AG20443 (cell line): Measurements from ENCODE around the gene TACSTD2.
"Not testable (repeated sequence)": the region's sequence is repeated elsewhere in the genome, so short reads cannot be mapped to it uniquely, and the experiment has no call there.

Experiments
- DNase-seq: peaks from one replicate; pipeline ENCODE4 v3.0.0; 2012; ENCODE audit warnings: low spot score, mixed read lengths

Gene TACSTD2

GRCh38 chr1:58587667-58588066, 10.6 kb upstream of the TACSTD2 start:
- no peak for DNase-seq

- DNase-seq = no peak
Measured at GRCh38 chr1:58586271-58586670, 9.2 kb upstream of the TACSTD2 start.

- DNase-seq = no peak
Measured at GRCh38 chr1:58585581-58586151, 8.6 kb upstream of the TACSTD2 start.

- no peak for DNase-seq
Measured at GRCh38 chr1:58585166-58585565, 8.1 kb upstream of the TACSTD2 start.

- peak; percentile 93 for DNase-seq
Measured at GRCh38 chr1:58584082-58584895, 7.2 kb upstream of the TACSTD2 start.

- no peak for DNase-seq
Measured at GRCh38 chr1:58583496-58583895, 6.4 kb upstream of the TACSTD2 start.

- not testable (repeated sequence) for DNase-seq
Measured at GRCh38 chr1:58582143-58582542, 5.1 kb upstream of the TACSTD2 start.

GRCh38 chr1:58581641-58582040, 4.6 kb upstream of the TACSTD2 start:
- no peak for DNase-seq

- DNase-seq = no peak
Measured at GRCh38 chr1:58580186-58580585, 3.1 kb upstream of the TACSTD2 start.

GRCh38 chr1:58577654-58578030, 590 bp upstream of the TACSTD2 start:
- DNase-seq = no peak

- no peak for DNase-seq
Measured at GRCh38 chr1:58576325-58576726, 726 bp downstream of the TACSTD2 start.

GRCh38 chr1:58575551-58576324, 1.3 kb downstream of the TACSTD2 start:
- no peak for DNase-seq

GRCh38 chr1:58574816-58575215, 2.2 kb downstream of the TACSTD2 start:
- DNase-seq = no peak

- DNase-seq = no peak
Measured at GRCh38 chr1:58573705-58574591, 3.1 kb downstream of the TACSTD2 start.

- DNase-seq = no peak
Measured at GRCh38 chr1:58573138-58573537, 3.9 kb downstream of the TACSTD2 start.

GRCh38 chr1:58572690-58573089, 4.4 kb downstream of the TACSTD2 start:
- DNase-seq = no peak

- DNase-seq = no peak
Measured at GRCh38 chr1:58571616-58572015, 5.4 kb downstream of the TACSTD2 start.

- no peak for DNase-seq
Measured at GRCh38 chr1:58570817-58571216, 6.2 kb downstream of the TACSTD2 start.

GRCh38 chr1:58570094-58570493, 7.0 kb downstream of the TACSTD2 start:
- DNase-seq = no peak

- DNase-seq = no peak
Measured at GRCh38 chr1:58568911-58569310, 8.1 kb downstream of the TACSTD2 start.

GRCh38 chr1:58568271-58568860, 8.7 kb downstream of the TACSTD2 start:
- no peak for DNase-seq

- no peak for DNase-seq
Measured at GRCh38 chr1:58566339-58566738, 10.7 kb downstream of the TACSTD2 start.
